SIG-M5 treated with dmso at 0.1 percent for 504 hours (cell line): Measurements from ENCODE around the gene TERT.
"Not testable (repeated sequence)": the region's sequence is repeated elsewhere in the genome, so short reads cannot be mapped to it uniquely, and the experiment has no call there.

Experiments used
- DNase-seq: peaks from one replicate; lab custom pipeline; 2025; ENCODE audit not compliant: unreplicated experiment; lab: John Stamatoyannopoulos, UW

TERT gene

DNA sequence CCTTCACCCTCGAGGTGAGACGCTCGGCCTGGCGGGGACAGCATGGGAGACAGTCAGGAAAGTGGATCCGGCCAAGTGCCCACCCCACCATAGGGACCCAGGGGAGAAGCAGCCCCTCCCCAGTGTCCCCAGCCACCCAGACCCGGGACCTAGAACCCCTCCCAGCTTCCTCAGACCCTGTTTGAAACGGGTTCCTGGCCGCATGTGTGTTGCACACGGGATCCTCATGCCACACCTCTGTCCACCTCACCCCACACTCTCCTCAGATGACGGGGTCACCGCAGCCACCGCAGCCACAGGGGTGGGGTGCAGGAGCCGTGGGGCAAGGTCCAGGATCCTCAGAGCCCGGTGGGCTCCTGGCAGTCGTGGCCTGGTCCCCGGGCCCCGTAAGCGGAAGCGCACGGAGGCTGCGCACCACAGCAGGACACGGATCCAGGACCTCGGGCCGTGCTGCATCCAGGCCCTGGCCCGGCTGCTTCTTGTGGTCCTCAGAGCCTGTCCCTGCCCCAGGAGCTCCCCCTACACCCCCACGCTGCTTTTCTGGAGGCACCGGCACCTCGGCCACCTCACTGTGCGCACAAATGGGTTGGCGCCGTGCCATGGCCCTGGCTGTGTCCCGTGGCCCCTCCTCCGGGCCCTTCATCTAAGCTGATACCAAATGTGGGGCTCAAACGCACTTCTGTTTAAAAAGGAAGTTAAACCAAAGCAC, 15.3 kb downstream of the TERT start:
- DNase-seq = no peak

DNA sequence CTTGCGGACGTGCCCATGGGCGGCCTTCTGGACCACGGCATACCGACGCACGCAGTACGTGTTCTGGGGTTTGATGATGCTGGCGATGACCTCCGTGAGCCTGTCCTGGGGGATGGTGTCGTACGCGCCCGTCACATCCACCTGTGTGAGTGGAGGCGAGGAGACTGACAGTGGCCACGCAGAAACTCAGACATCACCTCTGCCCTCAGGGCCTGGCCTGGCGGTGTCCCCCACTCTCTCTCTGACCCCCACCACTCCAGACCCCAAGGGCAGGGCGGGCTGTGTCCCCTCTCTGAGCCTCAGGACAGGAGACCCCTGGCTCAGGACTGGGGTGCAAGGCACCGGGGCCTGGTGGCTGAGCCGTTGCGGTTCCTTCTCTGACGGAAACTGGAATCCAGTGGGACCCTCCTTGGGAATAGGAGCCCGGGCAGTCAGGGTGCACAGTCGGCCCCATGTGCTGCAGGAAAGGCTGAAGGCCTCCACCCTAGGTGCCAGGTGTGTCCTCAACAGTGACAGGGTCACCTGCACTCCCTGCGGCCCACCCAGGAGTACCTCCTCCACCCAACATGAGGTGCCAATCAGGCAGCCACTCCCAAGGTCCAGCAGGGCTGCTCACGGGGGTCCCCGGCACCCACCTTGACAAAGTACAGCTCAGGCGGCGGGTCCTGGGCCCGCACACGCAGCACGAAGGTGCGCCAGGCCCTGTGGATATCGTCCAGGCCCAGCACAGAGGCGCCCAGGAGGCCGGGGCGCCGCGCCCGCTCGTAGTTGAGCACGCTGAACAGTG, 16.0 kb downstream of the TERT start:
- DNase-seq = no peak

DNA sequence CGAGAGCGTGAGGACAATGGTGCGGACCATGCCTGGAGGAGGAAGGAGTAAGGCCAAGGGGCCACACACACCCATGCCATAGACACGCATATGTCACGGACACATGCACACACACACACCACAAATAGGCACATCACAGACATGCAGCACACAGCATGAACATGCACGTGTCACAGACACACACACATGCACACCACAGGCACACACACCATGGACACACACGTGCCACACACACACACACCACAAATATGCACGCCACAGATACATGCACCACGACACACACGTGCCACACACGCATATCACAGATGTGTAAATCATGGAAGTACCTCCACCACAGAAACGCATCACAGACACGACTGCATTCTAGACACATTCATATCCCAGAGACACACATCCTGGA, 16.7 kb downstream of the TERT start:
- no peak for DNase-seq

DNA sequence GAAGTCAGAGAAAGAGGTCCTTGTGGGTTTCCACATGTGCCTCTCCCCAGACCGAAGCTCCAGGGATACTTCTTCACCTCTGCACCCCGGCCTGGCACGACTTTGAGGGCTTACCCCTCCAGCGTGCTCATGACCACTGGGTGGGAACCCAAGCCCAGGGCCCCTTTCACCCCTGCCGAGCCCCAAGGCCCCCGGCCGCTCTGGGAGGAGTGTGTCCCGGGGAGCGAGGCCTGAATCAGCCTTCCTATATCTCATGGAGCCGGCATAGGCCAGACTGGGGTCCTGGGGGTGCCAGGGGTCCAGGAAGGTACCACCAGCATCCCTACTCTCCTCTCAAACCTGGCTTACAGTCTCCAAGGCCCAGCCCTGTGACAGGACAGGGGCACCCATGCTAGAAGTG, 17.1 kb downstream of the TERT start:
- DNase-seq = no peak

DNA sequence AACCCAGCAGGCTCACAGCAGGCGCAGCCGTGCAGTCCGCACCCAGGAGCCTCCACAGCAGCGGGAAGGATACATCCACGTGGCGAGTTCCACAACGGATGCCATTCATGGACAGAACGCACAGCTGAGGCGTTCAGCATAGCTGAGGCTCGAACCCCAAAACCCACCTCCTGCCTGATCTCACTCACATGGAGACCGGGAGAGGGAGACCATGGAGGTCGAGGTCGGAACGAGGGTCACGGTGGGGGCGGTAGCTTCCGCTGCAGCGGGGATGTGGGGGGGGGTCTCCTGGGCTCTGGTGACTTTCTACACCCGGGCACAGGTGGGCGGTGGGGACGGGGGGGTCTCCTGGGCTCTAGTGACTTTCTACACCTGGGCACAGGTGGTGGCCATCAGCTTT, 17.5 kb downstream of the TERT start:
- no peak for DNase-seq

DNA sequence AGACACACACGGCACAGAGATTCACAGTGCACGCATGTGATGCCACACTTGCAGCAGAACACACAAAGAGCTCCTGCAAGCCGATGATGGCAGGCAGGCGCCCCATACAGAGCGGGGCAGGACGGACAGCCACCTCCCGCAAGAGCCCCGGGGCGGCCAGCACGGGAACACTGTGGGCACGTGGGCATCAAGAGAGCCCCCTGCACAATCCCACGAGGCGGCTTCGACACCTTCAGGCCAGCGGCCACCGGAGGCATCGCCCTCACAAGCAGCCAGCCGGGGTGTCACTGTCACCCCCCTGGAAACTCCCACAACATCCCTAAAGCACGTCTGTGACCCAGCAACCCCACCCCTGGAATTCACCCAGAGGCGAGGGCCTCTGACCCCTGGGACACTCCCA, 17.9 kb downstream of the TERT start:
- no peak for DNase-seq

DNA sequence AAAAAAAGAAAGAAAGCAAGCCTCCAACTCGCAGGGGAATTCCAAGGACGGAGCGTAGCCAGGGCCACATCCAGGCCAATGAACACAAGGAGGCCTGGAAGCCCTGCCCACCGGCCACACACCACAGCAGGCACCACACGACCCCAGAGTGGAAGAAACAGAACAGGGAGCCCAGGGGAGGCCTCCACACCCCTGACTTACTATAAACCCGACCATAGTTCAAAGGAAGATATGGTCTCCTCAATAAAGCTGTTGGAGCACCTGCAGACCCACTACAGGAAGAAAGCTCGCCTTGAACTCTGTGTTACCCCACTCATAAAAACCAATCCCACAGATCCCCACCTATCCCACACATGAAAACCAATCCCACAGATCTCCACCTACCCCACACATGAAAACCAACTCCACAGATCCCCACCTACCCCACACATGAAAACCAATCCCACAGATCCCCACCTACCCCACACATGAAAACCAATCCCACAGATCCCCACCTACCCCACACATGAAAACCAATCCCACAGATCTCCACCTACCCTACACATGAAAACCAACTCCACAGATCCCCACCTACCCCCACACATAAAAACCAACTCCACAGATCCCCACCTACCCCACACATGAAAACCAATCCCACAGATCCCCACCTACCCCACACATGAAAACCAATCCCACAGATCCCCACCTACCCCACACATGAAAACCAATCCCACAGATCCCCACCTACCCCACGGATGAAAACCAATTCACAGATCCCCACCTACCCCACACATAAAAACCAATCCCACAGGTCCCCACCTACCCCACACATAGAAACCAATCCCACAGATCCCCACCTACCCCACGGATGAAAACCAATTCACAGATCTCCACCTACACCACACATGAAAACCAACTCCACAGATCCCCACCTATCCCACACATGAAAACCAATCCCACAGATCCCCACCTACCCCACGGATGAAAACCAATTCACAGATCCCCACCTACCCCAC, 19.2 kb downstream of the TERT start:
- DNase-seq = not testable (repeated sequence)

DNA sequence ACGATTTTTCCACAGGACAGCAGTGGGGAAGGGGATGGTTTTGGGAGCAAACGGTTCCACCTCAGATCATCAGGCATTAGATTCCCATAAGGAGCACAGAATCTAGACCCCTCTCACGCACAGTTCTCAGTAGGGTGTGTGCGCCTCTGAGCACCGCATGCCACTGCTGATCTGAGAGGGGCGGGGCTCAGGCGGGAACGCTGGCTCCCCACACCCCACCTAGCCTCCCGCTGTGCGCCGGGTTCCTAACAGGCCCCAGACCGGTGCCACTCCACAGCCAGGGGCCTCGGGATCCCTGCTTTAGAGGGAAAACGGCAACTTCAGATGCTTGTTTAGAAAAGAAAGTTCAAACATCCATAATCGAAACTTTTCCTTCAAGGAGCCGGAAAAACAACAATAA, 20.4 kb downstream of the TERT start:
- no peak for DNase-seq

DNA sequence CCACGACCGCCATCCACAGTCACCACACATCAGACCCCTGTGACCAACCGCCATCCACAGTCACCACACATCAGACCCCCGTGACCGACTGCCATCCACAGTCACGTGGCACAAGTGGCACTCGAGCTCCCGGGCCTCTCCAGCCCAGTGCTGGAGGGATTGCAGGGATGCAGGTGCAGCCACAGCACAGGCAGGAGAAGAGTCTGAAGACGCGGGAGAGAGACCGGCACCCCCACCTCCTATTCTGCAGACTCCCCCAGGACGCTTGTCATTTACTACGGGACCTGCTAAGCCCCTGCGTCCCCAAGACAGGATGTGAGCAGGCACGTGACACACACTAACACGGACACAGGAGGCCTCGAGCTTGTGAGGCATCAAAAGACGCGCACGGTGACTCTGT, 21.1 kb downstream of the TERT start:
- no peak for DNase-seq

DNA sequence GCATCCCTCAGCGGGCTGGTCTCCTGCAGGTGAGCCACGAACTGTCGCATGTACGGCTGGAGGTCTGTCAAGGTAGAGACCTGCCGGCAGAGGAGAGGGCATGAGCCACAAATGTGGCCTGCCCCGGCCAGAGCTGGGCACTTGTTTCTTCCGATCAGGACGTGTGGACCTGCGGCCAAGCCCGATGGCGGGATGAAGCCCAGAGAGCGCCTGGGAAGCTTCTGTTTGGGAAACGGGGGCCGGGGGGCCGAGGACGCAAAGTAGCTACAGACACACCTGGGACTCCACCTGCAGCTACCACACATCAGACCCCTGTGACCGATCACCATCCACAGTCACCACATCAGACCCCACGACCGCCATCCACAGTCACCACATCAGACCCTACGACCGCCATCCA, 22.7 kb downstream of the TERT start:
- no peak for DNase-seq

DNA sequence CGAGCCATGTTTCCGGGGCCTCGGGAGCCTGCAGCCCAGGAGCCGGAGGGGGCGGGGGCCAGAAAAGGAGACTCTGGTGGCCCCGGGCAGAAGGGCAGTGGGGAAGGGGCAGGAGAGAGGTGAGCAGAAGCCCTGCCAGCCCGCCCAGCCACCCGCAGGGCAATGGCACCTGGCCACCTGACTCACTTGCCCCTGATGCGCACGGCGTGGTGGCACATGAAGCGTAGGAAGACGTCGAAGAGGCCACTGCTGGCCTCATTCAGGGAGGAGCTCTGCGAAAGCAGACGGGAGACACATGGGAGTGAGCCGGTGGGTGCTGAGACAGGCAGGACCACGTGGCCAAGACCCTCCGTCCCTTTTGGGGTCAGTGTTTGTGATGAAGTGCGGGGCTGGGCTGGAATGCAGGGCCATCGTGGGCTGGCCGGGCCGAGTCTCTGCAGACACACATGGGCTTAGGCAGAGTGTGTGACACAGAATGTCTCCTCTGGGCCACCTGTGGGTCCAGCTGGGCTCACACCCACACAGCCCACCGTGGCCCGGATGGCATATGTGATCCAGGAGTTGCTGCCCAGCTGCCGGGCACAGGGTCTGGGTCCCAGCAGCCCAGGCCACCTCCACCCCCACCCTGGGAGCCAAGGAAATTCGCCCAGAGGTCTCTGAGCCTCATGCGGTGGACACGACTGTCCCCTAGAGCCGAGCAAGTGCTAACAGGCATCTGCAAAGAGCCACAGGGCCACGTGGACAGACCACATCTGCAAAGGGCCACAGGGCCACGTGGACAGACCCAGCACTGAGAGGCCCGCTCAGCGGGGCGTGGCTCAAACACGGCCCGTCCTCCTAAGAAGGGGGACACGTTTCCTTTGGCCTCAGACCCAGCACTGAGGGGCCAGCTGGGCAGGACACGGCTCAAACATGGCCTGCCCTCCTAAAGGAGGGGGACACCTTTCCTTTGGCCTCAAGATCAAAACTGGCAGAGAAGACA, 23.6 kb downstream of the TERT start:
- DNase-seq = no peak

DNA sequence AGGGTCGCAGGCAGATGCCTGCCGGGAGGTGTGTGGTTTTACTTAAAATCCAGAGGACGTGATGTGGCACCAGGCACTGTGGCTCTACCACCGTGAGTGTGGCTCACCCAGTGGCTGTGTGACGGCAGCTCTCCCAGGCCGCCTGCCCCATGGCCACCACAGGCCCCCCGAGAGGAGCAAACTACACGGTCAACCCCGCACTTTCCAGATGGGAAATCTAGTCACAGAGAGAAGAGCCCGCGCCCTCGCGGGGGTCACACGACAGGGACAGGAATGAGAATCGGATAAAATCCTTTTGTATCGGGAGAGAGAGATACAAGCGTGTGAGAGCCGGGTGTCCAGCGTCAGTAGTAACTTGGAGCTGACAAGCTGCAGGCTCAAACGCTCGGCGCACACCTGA, 24.4 kb downstream of the TERT start:
- DNase-seq = no peak

DNA sequence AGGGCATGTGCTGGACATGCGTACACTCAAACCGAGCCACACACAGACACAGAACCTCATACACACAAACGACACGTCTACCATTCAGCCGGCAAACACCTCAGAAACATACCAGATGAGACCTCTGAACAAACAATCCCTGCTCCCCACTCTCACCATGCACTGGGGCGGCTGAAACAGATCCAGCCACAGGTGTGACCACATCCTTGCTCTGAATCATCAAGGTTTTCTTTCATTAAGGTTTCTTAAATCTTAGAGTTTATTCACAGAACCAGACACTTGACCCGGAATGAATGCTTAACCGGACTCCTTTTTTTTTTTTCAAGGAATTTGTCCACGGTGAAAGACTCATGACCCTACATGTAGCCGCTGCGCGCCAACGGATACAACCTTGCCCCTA, 26.2 kb downstream of the TERT start:
- no peak for DNase-seq

DNA sequence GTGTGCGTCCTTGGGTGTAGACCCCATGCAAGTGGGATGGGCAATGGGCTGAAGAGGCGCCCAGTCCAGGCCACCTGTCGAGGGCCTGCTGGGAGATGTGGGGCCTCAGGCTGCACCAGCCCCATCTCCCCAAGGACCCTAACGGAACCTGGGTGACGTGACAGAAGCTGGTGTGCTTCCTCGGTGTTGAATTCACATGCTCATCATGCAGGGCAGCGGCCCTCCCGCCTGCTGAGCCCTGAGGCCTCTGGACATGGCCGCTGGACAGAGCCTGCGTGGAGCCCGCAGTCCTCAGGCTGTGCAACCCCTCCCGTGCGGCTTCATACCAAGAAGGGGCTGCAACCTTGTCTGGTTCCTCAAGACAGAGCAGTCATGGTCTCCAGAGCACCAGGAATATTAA, 26.8 kb downstream of the TERT start:
- no peak for DNase-seq

DNA sequence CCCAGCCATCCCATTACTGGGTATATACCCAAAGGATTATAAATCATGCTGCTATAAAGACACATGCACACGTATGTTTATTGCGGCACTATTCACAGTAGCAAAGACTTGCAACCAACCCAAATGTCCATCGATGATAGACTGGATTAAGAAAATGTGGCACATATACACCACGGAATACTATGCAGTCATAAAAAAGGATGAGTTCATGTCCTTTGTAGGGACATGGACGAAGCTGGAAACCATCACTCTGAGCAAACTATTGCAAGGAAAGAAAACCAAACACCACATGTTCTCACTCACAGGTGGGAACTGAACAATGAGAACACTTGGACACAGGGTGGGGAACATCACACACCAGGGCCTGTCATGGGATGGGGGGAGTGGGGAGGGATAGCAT, 27.4 kb downstream of the TERT start:
- DNase-seq = not testable (repeated sequence)

DNA sequence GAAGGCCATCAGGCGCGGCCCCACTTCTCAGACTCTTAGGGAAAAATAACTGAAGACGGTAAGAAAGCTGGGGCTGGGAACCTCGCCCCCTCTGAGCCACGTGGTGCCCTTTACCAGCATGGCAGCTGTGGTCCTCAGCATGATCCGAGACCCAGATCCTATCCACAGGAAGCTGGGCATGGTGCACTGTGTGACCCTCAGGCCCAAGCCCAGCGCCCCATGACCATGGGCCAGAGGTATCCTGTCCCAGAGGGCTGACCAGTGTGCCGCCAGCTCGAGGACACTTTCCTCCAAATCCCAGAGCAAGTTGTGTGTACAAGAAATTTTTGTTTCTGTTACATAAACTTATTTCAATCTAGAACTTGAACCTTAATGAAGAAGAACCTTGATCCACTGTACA, 28.1 kb downstream of the TERT start:
- no peak for DNase-seq

DNA sequence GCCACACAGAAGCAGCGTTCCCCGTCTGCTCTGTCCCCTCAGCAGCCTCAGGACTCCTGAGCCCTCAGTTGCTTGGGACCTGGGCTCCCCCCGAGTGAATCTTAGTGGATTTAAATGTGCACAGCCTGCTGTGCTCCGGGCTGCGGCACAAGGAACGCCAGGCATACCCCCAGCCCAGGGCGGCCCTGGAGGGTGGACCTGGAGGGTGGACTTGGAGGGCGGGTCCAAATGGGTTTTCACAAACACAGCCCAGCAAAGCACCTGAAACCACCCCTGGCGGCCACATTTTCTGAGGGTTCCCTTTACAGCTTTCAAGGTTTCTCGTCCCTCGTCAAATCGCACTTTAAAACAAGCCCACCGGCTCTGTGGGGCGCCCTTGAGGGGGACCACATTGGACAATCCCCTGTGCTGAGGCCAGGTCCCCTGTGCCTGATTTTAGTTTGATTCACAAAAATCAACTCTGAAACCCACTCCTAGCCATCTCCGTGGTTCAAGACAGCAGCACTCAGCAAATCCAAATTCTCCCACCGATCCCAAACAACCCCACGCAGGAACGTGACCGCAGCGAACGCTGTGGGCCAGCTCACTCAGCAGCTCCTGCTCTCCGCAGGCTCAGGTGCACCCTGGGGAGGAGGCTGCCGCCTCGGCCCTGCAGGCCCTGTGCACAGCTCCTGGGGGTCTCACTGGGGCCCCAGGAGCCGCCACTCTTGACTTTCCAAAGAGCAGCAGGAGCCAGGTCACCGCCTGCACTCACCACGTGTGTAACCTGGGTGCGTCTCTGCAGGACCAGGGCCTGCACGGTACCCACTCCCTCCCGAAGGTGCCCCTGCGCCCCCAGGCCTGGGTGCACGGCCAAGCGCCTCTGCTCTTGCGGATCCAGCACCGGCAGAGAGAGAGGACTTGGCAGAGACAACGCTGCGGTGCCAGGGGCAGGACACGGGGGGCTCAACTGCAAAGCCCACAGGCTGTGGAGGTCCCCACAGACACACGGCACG, 29.1 kb downstream of the TERT start:
- no peak for DNase-seq

DNA sequence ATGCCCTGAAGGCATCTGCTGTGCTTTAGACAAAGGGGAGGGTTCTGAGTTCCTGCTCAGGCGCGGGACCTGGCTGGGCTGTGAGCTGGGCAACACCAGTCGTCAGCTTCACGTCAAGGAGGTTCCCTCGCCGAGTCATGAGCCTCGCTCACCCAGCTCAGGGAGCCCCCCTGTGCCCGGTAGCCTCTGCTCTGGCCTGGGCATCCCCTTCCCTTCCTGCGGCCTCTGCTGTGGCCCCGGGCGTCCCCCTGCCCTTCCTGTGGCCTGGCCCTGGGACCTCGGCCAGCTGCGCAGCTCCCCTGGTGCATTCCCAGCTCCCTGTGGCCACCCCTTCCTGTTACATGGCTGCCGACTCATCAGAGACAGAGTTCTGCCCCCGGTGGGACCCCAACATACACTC, 29.8 kb downstream of the TERT start:
- DNase-seq = no peak

DNA sequence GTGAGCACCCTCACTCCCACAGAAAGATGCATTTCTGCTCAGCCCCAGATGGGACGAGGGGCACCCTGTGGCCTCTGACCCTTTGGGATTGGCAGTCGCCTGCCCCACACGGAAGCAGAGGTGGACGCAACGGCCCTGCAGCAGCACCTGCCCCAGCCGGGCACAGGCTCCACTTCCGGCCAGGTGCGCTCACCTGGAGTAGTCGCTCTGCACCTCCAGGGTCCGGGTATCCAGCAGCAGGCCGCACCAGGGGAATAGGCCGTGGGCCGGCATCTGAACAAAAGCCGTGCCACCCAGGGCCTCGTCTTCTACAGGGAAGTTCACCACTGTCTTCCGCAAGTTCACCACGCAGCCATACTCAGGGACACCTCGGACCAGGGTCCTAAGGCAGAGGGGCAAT, 30.7 kb downstream of the TERT start:
- no peak for DNase-seq
